ENCODE measurements around the gene PRC1. TPM values are rescaled to one million over a fixed set of nuclear protein-coding genes. Genes with fewer than 3 reads are reported as not detected.

The PRC1 gene
- total and polyA plus RNA-seq, 2 of the 13 experiments (the other 11 are each of a cell fraction or from before 2014, with no cell fraction given): 137 to 162 TPM

GRCh38 chr15:90934949-90935751 is 59.2 kb downstream of the PRC1 start, which contains the start of gene UNC45A (continued):
- TF ChIP-seq ZNF510 (CRISPR knock-in tag; IDR thresholded peaks at IDR 0.05; ENCODE audit: low read depth) (peak; percentile 86; the same call in 1 of the 2 replicates), RBFOX2 (IDR thresholded peaks at IDR 0.05; ENCODE audit: low read depth, low read length) (peak; percentile 78), ZNF18 (CRISPR knock-in tag; IDR thresholded peaks at IDR 0.05; ENCODE audit: insufficient replicate concordance) (peak; percentile 52), THAP11 (CRISPR knock-in tag; IDR thresholded peaks at IDR 0.05) (no peak; the same call in 1 of the 2 replicates), NFATC3 (CRISPR knock-in tag; IDR thresholded peaks at IDR 0.05) (peak; percentile 84; the same call in 1 of the 2 replicates), MXD3 (CRISPR knock-in tag; IDR thresholded peaks at IDR 0.05) (peak; percentile 62; the same call in 1 of the 2 replicates), KAT8 (CRISPR knock-in tag; IDR thresholded peaks at IDR 0.05) (peak; percentile 48), PHF8 (CRISPR knock-in tag; IDR thresholded peaks at IDR 0.05) (peak; percentile 74), ZNF160 (CRISPR knock-in tag; IDR thresholded peaks at IDR 0.05) (0 out of 2 replicates have a peak, but pooled peaks have one; percentile 11), NR0B2 (CRISPR knock-in tag; IDR thresholded peaks at IDR 0.05) (peak; percentile 22; the same call in 1 of the 2 replicates), CTCF (CRISPR knock-in tag; IDR thresholded peaks at IDR 0.05) (peak; percentile 31; the same call in 1 of the 2 replicates), MYNN (CRISPR knock-in tag; IDR thresholded peaks at IDR 0.05; ENCODE audit: low read depth) (0 out of 2 replicates have a peak, but pooled peaks have one; percentile 63), ERF (CRISPR knock-in tag; IDR thresholded peaks at IDR 0.05) (0 out of 2 replicates have a peak, but pooled peaks have one; percentile 47), JUNB (CRISPR knock-in tag; IDR thresholded peaks at IDR 0.05; ENCODE audit: borderline replicate concordance) (no peak), ZNF772 (CRISPR knock-in tag; IDR thresholded peaks at IDR 0.05) (peak; percentile 17), SMAD9 (CRISPR knock-in tag; IDR thresholded peaks at IDR 0.05) (0 out of 2 replicates have a peak, but pooled peaks have one; percentile 46), ZNF768 (CRISPR knock-in tag; IDR thresholded peaks at IDR 0.05) (peak; percentile 43; the same call in 1 of the 2 replicates), ZNF598 (CRISPR knock-in tag; IDR thresholded peaks at IDR 0.05; ENCODE audit: borderline replicate concordance) (no peak), SNAPC4 (CRISPR knock-in tag; IDR thresholded peaks at IDR 0.05) (no peak), SRY (CRISPR knock-in tag; IDR thresholded peaks at IDR 0.05) (peak; percentile 35; the same call in 1 of the 2 replicates)

Data from HepG2 (cell line).